Measurements from ENCODE around the gene FAM227B. TPM values are rescaled to one million over a fixed set of nuclear protein-coding genes. Genes with fewer than 3 reads are reported as not detected.

The FAM227B gene
- total RNA-seq, 2 experiments from 2014 or later: 3.0 to 3.5 TPM

DNA sequence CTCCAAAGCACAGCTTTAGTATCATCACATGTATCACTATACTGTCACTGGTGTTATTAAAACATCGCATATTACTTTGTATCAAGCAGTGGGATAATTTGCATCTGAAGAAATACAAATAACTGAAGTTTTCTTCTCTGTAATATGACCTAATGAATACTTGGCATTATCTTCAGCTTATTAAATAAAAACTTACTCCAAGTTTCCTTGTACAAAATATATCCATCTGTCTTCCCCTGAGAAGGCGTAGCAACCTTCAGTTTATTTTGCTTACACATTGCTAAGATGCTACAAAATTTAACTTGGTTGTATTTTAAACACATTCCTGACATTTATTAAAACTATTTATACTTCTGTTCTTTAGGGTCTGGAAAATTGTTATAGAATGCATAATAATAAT is 183.9 kb downstream of the FAM227B start:
- Mint-ChIP-seq H3K27ac (no peak overlapping the region), H3K4me1 (no peaks in the 10 kb centered on the region), H3K9me3 (no peaks in the 10 kb centered on the region), H3K27me3 (no peaks in the 10 kb centered on the region), H3K4me3 (no peak overlapping the region), H3K36me3 (ENCODE audit: low read depth) (no peaks in the 10 kb centered on the region)
- CTCF ChIA-PET: no interaction called here
- DNase-seq: no peak
- POLR2A ChIA-PET: no interaction called here

DNA sequence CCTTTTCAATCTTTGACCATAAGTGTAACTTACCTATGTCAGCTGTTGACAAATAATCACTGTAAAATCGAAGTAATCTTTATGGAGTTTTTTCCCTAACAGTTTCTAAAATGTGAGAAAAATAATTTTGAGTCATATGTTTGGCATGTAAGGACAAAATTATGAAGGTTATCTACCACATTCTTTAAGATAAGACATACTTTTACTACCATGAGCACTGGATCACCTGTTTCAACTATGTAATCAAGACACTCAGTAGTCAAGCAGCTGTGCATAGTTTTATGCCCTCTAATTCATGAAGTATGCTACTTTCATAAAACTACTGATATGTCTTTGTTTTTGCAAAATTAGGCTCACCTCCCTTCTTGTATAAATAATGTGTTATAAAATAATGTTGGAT is 185.4 kb downstream of the FAM227B start:
- Mint-ChIP-seq H3K27ac (no peak overlapping the region), H3K4me1 (no peaks in the 10 kb centered on the region), H3K36me3 (ENCODE audit: low read depth) (no peaks in the 10 kb centered on the region), H3K4me3 (no peak overlapping the region), H3K27me3 (peaks cover 7% of the 10 kb centered on the region), H3K9me3 (no peaks in the 10 kb centered on the region)
- ChIA-PET POLR2A (no interaction called here), CTCF (no interaction called here)
- DNase-seq: no peak

DNA sequence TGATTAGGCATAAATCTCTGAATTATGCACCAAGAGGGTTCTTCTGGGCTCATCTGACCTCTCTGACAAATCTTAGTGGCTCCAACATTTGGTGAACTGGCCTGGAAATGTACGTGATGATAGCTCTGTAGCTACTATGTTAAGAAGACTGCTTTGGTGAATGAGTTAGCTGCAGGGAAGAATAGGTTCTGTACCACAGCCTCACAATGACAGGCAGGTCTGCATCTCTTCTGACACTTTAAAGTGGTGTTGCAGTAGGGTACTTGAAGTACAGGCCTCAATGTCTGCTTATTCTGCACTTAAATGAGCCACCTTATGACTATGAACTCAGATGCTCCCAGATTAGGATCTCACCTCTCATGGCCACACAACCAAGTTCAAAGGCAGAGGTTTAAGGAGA is 190.6 kb downstream of the FAM227B start:
- Mint-ChIP-seq H3K27ac (no peak overlapping the region), H3K27me3 (peaks cover 10% of the 10 kb centered on the region), H3K9me3 (no peaks in the 10 kb centered on the region), H3K4me1 (no peaks in the 10 kb centered on the region), H3K36me3 (ENCODE audit: low read depth) (no peaks in the 10 kb centered on the region), H3K4me3 (no peak overlapping the region)
- DNase-seq: no peak
- CTCF ChIA-PET: no interaction called here
- POLR2A ChIA-PET: no interaction called here

DNA sequence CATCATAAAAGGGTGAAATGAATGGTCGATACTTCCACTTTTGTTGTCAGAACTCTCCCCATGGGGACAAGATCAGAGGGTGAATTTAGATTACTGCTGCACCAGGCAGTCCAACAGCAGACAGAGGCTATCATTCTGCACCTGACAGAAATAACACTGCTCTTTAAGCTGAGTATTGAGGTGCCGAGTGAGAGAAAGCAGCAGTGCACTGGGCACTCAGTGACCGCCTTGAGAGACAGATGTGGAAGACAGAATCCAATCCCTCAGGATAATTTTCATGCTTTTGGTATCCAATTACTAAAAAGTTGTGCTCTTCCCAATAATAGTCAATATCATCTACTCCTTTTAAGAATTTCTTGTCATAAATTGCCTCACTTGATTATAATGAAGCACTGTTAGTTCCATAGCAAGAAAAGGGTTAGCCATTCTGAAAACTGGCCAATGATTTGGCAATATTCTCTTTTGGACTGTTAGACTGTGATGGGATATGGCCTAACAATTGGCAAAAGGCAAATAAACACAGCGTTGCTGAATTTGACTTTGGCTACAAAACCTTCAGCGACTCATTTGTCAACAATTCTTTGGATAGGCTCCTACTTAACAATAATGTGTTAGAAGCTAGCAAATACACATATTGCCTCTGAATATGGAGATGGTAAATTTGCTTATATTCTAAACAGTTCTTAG is 192.1 kb downstream of the FAM227B start:
- H3K9me3 Mint-ChIP-seq: no peaks in the 10 kb centered on the region
- ChIA-PET POLR2A (no interaction called here), CTCF (no interaction called here)
- no peaks in the 10 kb centered on the region for H3K36me3 Mint-ChIP-seq (ENCODE audit: low read depth)
- H3K4me1 Mint-ChIP-seq: no peaks in the 10 kb centered on the region
- no peak overlapping the region for H3K4me3 Mint-ChIP-seq
- peaks cover 10% of the 10 kb centered on the region for H3K27me3 Mint-ChIP-seq
- H3K27ac Mint-ChIP-seq: no peak overlapping the region
- DNase-seq: no peak

DNA sequence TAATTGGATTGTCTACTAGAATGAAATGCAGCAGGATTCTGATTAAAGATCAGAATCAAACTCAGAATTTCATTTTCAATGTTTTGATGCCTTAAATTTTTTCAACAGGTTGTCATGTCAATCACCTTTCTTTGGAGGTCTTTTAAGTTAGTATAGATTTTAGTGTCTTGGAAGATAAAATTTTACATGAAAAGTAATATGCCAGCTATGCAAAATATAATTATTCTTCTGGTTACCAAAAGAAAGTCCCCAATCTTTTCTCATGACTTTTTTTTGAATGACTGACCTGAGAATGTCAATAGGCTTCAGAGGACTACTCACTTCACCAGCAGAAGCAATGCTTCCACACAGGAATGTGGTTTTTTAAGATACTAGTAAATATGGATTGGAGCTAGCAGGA is 193.2 kb downstream of the FAM227B start:
- POLR2A ChIA-PET: no interaction called here
- DNase-seq: no peak
- Mint-ChIP-seq H3K4me3 (no peak overlapping the region), H3K36me3 (ENCODE audit: low read depth) (no peaks in the 10 kb centered on the region), H3K9me3 (no peaks in the 10 kb centered on the region), H3K27me3 (peaks cover 10% of the 10 kb centered on the region), H3K4me1 (no peaks in the 10 kb centered on the region), H3K27ac (no peak overlapping the region)
- CTCF ChIA-PET: no interaction called here

DNA sequence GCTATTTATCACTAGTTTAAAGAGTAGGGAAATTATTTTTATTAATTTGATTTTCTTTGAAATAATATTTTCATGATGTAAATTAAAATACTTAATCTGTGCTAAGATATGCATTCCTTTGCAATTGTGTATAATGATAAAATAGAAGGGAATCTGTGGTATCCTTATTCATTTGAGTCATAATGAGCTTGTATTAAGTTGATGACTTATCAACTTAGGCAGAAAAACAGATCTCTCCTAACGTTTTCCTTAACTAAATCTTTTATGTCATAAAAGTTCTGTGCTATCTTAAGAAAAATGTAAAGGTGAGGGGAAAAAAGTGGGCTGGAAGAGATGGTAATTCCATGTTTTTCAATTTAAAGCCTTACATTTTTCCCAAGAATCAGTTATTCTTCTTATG is 195.7 kb downstream of the FAM227B start:
- peaks cover 4% of the 10 kb centered on the region for H3K4me1 Mint-ChIP-seq
- DNase-seq: no peak
- no peaks in the 10 kb centered on the region for H3K36me3 Mint-ChIP-seq (ENCODE audit: low read depth)
- ChIA-PET POLR2A (no interaction called here), CTCF (no interaction called here)
- H3K27ac Mint-ChIP-seq: no peak overlapping the region
- H3K4me3 Mint-ChIP-seq: no peak overlapping the region
- peaks cover 3% of the 10 kb centered on the region for H3K27me3 Mint-ChIP-seq
- no peaks in the 10 kb centered on the region for H3K9me3 Mint-ChIP-seq

DNA sequence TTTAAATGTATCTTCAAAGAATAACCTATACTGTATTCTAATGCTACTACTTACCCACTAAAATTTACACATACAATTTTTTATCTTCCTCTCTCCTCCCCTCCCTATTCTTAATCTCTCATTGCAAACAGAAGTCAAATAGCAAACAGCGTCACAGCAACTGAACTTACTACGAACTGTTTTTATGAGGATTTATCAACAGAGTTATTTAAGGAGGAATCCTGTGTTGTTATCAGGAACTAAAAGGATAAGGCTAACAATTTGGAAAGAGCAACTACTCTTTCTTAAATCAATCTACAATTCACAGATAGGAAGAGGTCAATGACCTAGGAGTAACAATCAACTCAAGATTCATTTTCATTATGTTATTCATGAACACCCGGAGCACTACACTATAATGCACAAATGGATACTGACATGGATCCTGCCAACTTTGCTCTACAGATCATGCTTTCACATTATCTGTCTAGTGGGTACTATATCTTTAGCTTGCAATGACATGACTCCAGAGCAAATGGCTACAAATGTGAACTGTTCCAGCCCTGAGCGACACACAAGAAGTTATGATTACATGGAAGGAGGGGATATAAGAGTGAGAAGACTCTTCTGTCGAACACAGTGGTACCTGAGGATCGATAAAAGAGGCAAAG is 196.6 kb downstream of the FAM227B start:
- POLR2A ChIA-PET: no interaction called here
- no peak for DNase-seq
- Mint-ChIP-seq H3K9me3 (no peaks in the 10 kb centered on the region), H3K27ac (no peak overlapping the region), H3K27me3 (peaks cover 3% of the 10 kb centered on the region), H3K4me3 (no peak overlapping the region), H3K36me3 (ENCODE audit: low read depth) (no peaks in the 10 kb centered on the region), H3K4me1 (peaks cover 4% of the 10 kb centered on the region)
- CTCF ChIA-PET: interaction anchor here (0.6 to 3.1 kb wide), 2 partner anchors 48 to 188 kb away, joined by 3 to 16 read pairs; no protein-coding TSS in a partner anchor

DNA sequence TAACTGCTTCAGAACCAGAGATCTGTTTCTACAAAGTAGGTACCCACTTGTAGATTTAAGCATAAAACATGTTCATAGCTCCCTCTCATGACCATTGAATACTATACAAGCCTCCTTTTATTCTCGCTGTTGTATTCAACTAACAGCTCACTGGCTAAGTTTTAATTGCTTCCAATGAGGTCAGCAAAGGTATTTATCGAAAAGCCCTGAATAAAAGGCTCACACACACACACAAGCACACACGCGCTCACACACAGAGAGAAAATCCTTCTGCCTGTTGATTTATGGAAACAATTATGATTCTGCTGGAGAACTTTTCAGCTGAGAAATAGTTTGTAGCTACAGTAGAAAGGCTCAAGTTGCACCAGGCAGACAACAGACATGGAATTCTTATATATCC is 197.6 kb downstream of the FAM227B start, which contains the start of gene FGF7:
FGF7 (plus strand) TSS at position 222 of the 400 bp plus-strand sequence. CDS start 1,056 bp downstream, outside the sequence.
- H3K27ac Mint-ChIP-seq: no peak within 1 kb of the TSS
- POLR2A ChIA-PET: no interaction called here
- H3K4me3 Mint-ChIP-seq: no peak within 1 kb of the TSS
- H3K27me3 Mint-ChIP-seq: peaks cover 5% of the 10 kb centered on the region
- no peaks in the 10 kb centered on the region for H3K9me3 Mint-ChIP-seq
- peaks cover 4% of the 10 kb centered on the region for H3K4me1 Mint-ChIP-seq
- DNase-seq: no peak
- CTCF ChIA-PET: interaction anchor here (3.1 kb wide), 1 partner anchor 187 kb away, joined by 16 read pairs; no protein-coding TSS in a partner anchor
- no peaks in the 10 kb centered on the region for H3K36me3 Mint-ChIP-seq (ENCODE audit: low read depth)

DNA sequence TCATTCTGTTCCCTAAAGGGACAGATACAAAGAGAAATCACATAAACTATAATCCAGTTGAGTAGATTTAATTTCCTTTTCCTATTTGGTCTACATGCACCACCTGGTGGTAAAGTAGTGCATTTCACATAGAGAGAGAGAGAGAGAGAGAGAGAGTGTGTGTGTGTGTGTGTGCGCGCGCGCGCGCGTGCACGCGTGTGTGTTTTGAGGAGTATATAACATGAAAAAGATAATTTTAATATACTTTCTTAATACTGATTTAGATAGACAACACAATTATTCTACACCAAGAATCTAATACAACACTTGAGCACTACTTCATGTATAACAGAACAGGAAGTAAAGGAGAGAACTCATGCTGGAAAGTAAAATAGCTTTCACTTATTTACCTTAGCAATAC is 198.6 kb downstream of the FAM227B start:
- peak overlapping the region; percentile 4 for H3K4me3 Mint-ChIP-seq
- H3K27ac Mint-ChIP-seq: no peak overlapping the region
- no peaks in the 10 kb centered on the region for H3K9me3 Mint-ChIP-seq
- ChIA-PET POLR2A (no interaction called here), CTCF (interaction anchor here (3.1 kb wide), 1 partner anchor 186 kb away, joined by 16 read pairs; no protein-coding TSS in a partner anchor)
- peaks cover 2% of the 10 kb centered on the region for H3K27me3 Mint-ChIP-seq
- no peaks in the 10 kb centered on the region for H3K36me3 Mint-ChIP-seq (ENCODE audit: low read depth)
- peaks cover 4% of the 10 kb centered on the region for H3K4me1 Mint-ChIP-seq
- peak; percentile 55 for DNase-seq

DNA sequence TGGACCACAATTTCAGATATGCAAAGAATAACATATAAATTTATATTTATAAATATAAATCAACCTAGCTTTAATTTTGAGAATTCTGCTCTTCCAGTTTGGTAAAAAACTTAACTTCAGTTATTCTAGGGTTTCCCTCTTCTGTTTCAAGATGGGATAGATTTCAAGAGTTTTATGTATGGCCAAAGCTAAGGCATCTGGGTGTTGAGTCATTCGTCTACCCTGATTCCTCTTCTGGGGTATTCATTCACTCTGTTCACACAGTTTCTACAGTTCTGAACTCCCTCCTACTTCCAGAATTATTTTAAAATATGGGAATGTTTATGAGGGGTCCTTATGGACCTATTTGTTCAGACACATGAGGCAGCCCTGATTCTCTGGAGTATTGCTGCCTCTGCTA is 201.8 kb downstream of the FAM227B start:
- ChIA-PET POLR2A (no interaction called here), CTCF (no interaction called here)
- Mint-ChIP-seq H3K4me3 (no peak overlapping the region), H3K4me1 (peaks cover 4% of the 10 kb centered on the region), H3K36me3 (ENCODE audit: low read depth) (no peaks in the 10 kb centered on the region), H3K9me3 (no peaks in the 10 kb centered on the region), H3K27ac (no peak overlapping the region), H3K27me3 (peaks cover 6% of the 10 kb centered on the region)
- DNase-seq: no peak

DNA sequence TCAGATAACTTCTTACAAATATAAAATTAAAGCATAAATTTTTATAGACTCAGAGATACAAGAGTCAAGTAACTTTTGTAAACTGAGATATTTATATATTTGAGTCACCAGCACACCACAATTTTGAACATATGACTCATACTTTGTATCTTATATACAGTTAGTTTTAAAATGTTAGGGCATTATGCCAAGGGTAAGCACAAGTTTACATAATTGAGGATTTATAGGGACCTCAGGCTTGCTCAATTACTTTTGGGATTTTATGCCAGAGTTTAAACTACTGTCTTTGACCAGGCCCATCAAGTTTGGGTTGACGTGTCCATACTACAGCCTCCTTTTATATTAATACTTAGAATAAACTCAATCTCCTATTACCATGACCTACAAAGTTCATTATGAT is 205.0 kb downstream of the FAM227B start:
- H3K27me3 Mint-ChIP-seq: peaks cover 11% of the 10 kb centered on the region
- ChIA-PET CTCF (no interaction called here), POLR2A (no interaction called here)
- DNase-seq: no peak
- H3K4me1 Mint-ChIP-seq: no peaks in the 10 kb centered on the region
- no peaks in the 10 kb centered on the region for H3K36me3 Mint-ChIP-seq (ENCODE audit: low read depth)
- no peaks in the 10 kb centered on the region for H3K9me3 Mint-ChIP-seq
- H3K4me3 Mint-ChIP-seq: no peak overlapping the region
- no peak overlapping the region for H3K27ac Mint-ChIP-seq

DNA sequence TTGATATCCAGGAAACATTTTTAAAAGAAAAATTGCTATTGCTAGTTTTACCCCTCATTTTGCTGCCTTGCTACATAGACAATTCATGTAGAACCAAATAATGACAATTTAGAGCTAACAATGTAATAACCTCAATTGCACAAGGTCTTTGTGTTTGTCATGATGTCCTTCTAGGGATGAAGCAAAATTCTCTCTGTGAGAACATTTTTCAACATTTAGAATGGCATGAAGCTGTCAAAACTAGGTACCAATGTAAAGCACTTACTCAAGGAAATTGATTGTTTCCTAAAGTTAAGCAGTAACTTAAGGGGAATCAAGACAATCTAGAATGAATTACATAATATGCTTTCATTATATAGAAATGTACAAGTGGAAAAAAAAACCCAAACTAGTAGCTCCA is 205.5 kb downstream of the FAM227B start:
- Mint-ChIP-seq H3K36me3 (ENCODE audit: low read depth) (no peaks in the 10 kb centered on the region), H3K27me3 (peaks cover 14% of the 10 kb centered on the region), H3K4me3 (no peak overlapping the region), H3K9me3 (no peaks in the 10 kb centered on the region), H3K4me1 (no peaks in the 10 kb centered on the region), H3K27ac (no peak overlapping the region)
- ChIA-PET POLR2A (no interaction called here), CTCF (no interaction called here)
- no peak for DNase-seq

DNA sequence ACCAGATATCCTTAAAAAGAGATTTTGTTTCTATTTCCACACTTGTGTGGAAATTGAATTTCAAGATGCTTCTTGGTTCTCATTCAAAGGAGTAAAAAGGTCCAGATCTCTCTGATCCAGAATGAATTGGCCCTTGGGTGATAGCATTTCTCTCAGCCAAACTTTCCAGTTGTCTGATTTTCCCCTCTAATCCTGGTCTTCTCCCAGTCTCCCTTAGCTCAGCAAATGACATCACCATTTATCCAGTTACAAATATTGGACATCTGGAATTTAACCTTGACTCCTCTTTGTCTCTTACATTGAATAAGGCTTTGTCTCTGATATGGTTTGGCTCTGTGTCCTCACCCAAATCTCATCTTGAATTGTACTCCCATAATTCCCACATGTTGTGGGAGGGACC is 207.8 kb downstream of the FAM227B start:
- POLR2A ChIA-PET: no interaction called here
- H3K4me1 Mint-ChIP-seq: no peaks in the 10 kb centered on the region

DNA sequence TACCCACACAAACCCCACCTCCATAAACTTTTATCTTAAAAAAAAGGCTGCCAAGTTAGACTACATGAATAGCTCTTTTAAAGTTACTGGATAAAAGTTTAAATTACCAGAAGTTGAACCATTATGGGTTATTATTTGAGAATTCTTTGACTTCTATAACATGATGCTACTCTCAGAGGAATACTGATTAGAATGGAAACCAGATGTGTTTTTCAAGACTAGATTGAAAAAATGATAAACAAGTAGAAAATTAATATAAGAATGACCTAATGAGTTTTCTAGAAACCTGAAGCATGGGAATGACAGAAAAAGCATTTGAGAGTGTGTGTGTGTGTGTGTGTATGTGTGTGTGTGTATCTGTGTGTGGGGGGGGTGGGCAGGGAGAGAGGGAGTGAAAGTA is 210.0 kb downstream of the FAM227B start:
- H3K27me3 Mint-ChIP-seq: peaks cover 16% of the 10 kb centered on the region
- H3K9me3 Mint-ChIP-seq: no peaks in the 10 kb centered on the region
- POLR2A ChIA-PET: no interaction called here
- CTCF ChIA-PET: no interaction called here
- H3K4me3 Mint-ChIP-seq: no peak overlapping the region
- DNase-seq: no peak
- no peaks in the 10 kb centered on the region for H3K36me3 Mint-ChIP-seq (ENCODE audit: low read depth)
- no peaks in the 10 kb centered on the region for H3K4me1 Mint-ChIP-seq
- no peak overlapping the region for H3K27ac Mint-ChIP-seq

More for the DNA sequence above, 207.8 kb downstream of the FAM227B start:
- no peaks in the 10 kb centered on the region for H3K9me3 Mint-ChIP-seq
- H3K4me3 Mint-ChIP-seq: no peak overlapping the region
- CTCF ChIA-PET: no interaction called here
- DNase-seq: no peak
- no peaks in the 10 kb centered on the region for H3K36me3 Mint-ChIP-seq (ENCODE audit: low read depth)
- no peak overlapping the region for H3K27ac Mint-ChIP-seq
- H3K27me3 Mint-ChIP-seq: peaks cover 16% of the 10 kb centered on the region

Data from activated CD4-positive, alpha-beta T cell treated with anti-CD3 and anti-CD28 coated beads, Interleukin-2, amount 10 ng/mL, durations not matched to agents 7 days and 5 days (primary cell).